ENCODE results near the gene SLC26A6. TPM values are rescaled to one million over a fixed set of nuclear protein-coding genes. Genes with fewer than 3 reads are reported as not detected.

SLC26A6 gene
- total and polyA plus RNA-seq, 4 donors = 4.4 to 13.1 (median 6.3) TPM

DNA sequence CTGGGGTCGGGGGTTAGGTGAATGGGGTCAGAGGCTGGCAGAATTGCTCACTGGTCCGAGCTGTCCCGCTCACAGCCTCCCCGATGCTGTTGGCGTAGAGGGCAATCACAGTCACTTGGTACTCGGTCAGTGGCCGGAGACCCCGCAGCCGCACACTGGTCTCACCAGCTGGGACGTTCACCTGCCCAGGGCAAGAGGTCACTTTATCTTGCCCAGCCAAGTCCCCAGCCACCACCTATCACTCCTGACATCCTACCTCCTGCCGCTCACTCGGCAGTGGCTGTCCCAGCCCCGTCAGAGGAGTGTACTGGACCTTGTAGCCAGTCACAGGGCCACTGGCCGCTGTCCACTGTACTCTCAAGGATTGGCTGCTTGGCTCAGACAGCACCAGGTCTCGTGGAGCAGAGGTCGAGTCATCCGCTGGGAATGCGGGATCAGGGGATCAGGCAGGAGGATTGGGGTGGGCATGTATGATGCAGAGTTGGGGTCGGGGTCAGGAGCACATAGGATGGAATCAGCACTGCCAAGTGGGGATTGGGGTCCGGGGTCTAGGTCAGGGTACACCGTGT is 42.7 kb downstream of the SLC26A6 start:
- 92% methylated on average over 21 of the region's 21 CpGs for WGBS
- no peak for DNase-seq (ENCODE audit: low spot score)
- H3K36me3 ChIP-seq (ENCODE audit: control insufficient read depth in 4 of 4, insufficient read depth in 3 of 4, low read depth in 1 of 4, low read length in 3 of 4) = peaks cover 0 to 2% (median 1%) of the 10 kb centered on the region in 4 donors
- no peaks in the 10 kb centered on the region for H3K9me3 ChIP-seq (ENCODE audit: control insufficient read depth in 4 of 4, low read length in 3 of 4)
- peaks cover 0 to 4% (median 0%) of the 10 kb centered on the region in 4 donors for H3K4me1 ChIP-seq (ENCODE audit: control insufficient read depth in 4 of 4, insufficient read depth in 4 of 4, low read length in 3 of 4)
- H3K9ac ChIP-seq (ENCODE audit: low read depth in 1 of 2, low read length in 2 of 2) = no peak overlapping the region
- H3K27ac ChIP-seq (ENCODE audit: low read depth in 1 of 2, low read length in 2 of 2) = no peak overlapping the region
- H3K4me3 ChIP-seq (ENCODE audit: low read depth in 1 of 3, low read length in 3 of 3) = no peak overlapping the region
- TF ChIP-seq RXRA (IDR thresholded peaks at IDR 0.05) (no peak), ZBTB33 (IDR thresholded peaks at IDR 0.05) (no peak), EGR1 (IDR thresholded peaks at IDR 0.05; ENCODE audit: low read depth in 2 of 2) (no peak), TAF1 (conservative IDR thresholded peaks at IDR 0.05) (no peak), FOXA1 (IDR thresholded peaks at IDR 0.05) (no peak), YY1 (IDR thresholded peaks at IDR 0.05) (no peak), NR2F2 (IDR thresholded peaks at IDR 0.05) (no peak)
- TF ChIP-seq, protein P1, sequence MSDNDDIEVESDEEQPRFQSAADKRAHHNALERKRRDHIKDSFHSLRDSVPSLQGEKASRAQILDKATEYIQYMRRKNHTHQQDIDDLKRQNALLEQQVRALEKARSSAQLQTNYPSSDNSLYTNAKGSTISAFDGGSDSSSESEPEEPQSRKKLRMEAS (IDR thresholded peaks at IDR 0.05) = no peak
- H3K27me3 ChIP-seq (ENCODE audit: control insufficient read depth in 4 of 4, insufficient read depth in 4 of 4, low read length in 3 of 4) = no peaks in the 10 kb centered on the region

GRCh38 chr3:48591886-48592518 is 43.3 kb downstream of the SLC26A6 start:
- DNase-seq (ENCODE audit: low spot score) = no peak
- Histone ChIP-seq H3K27me3 (ENCODE audit: control insufficient read depth in 4 of 4, insufficient read depth in 4 of 4, low read length in 3 of 4) (no peaks in the 10 kb centered on the region), H3K4me3 (ENCODE audit: low read depth in 1 of 3, low read length in 3 of 3) (no peak overlapping the region), H3K9me3 (ENCODE audit: control insufficient read depth in 4 of 4, low read length in 3 of 4) (no peaks in the 10 kb centered on the region), H3K27ac (ENCODE audit: low read depth in 1 of 2, low read length in 2 of 2) (no peak overlapping the region), H3K36me3 (ENCODE audit: control insufficient read depth in 4 of 4, insufficient read depth in 3 of 4, low read depth in 1 of 4, low read length in 3 of 4) (no peaks in the 10 kb centered on the region), H3K9ac (ENCODE audit: low read depth in 1 of 2, low read length in 2 of 2) (no peak overlapping the region), H3K4me1 (ENCODE audit: control insufficient read depth in 4 of 4, insufficient read depth in 4 of 4, low read length in 3 of 4) (peaks cover 0 to 4% (median 0%) of the 10 kb centered on the region in 4 donors)
- 92% methylated on average over 22 of the region's 22 CpGs for WGBS
- TF ChIP-seq GABPA (IDR thresholded peaks at IDR 0.05 in 1 of 2, conservative IDR thresholded peaks at IDR 0.05 in 1 of 2) (no peak), NR2F2 (IDR thresholded peaks at IDR 0.05) (no peak), FOXA1 (IDR thresholded peaks at IDR 0.05) (no peak), YY1 (IDR thresholded peaks at IDR 0.05) (no peak), HNF4A (conservative IDR thresholded peaks at IDR 0.05) (no peak)
- TF ChIP-seq, protein P1 (IDR thresholded peaks at IDR 0.05) = no peak
- TF ChIP-seq, protein P2, sequence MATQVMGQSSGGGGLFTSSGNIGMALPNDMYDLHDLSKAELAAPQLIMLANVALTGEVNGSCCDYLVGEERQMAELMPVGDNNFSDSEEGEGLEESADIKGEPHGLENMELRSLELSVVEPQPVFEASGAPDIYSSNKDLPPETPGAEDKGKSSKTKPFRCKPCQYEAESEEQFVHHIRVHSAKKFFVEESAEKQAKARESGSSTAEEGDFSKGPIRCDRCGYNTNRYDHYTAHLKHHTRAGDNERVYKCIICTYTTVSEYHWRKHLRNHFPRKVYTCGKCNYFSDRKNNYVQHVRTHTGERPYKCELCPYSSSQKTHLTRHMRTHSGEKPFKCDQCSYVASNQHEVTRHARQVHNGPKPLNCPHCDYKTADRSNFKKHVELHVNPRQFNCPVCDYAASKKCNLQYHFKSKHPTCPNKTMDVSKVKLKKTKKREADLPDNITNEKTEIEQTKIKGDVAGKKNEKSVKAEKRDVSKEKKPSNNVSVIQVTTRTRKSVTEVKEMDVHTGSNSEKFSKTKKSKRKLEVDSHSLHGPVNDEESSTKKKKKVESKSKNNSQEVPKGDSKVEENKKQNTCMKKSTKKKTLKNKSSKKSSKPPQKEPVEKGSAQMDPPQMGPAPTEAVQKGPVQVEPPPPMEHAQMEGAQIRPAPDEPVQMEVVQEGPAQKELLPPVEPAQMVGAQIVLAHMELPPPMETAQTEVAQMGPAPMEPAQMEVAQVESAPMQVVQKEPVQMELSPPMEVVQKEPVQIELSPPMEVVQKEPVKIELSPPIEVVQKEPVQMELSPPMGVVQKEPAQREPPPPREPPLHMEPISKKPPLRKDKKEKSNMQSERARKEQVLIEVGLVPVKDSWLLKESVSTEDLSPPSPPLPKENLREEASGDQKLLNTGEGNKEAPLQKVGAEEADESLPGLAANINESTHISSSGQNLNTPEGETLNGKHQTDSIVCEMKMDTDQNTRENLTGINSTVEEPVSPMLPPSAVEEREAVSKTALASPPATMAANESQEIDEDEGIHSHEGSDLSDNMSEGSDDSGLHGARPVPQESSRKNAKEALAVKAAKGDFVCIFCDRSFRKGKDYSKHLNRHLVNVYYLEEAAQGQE (IDR thresholded peaks at IDR 0.05) = no peak
